NCI-H2227 (cell line): ENCODE results near the gene PHF13.
"Not testable (repeated sequence)": the region's sequence is repeated elsewhere in the genome, so short reads cannot be mapped to it uniquely, and the experiment has no call there.

ENCODE experiments used
- DNase-seq: peaks from one replicate; lab custom pipeline; 2025; ENCODE audit not compliant: unreplicated experiment; lab: John Stamatoyannopoulos, UW

Gene PHF13

GRCh38 chr1:6653436-6654290, 40.1 kb downstream of the PHF13 start:
- peak; percentile 57 for DNase-seq

GRCh38 chr1:6657138-6657537, 43.6 kb downstream of the PHF13 start:
- DNase-seq: no peak

GRCh38 chr1:6658359-6659060, 45.0 kb downstream of the PHF13 start:
- DNase-seq: no peak

GRCh38 chr1:6660415-6661049, 47.0 kb downstream of the PHF13 start:
- DNase-seq: no peak

- DNase-seq: not testable (repeated sequence)
These were observed 48.9 kb downstream of the PHF13 start for GRCh38 chr1:6662468-6662867.

GRCh38 chr1:6666696-6667095, 53.2 kb downstream of the PHF13 start:
- DNase-seq: no peak

GRCh38 chr1:6667139-6667538, 53.6 kb downstream of the PHF13 start:
- DNase-seq: no peak

- DNase-seq: no peak
These were observed 55.0 kb downstream of the PHF13 start for GRCh38 chr1:6668503-6668902.

GRCh38 chr1:6672558-6672957, 59.0 kb downstream of the PHF13 start:
- no peak for DNase-seq
